Nephron progenitor cell (in vitro differentiated cells): ENCODE results near the gene ADRB1.

Experiments
- DNase-seq: peaks from one replicate; pipeline ENCODE4 v3.0.0; 2021
- H3K27ac Mint-ChIP-seq: 2 replicates; pipeline ENCODE4 v1.8.0; 2021; ENCODE audit warnings: mild to moderate bottlenecking, moderate library complexity, mixed read lengths
- H3K27me3 Mint-ChIP-seq: 2 replicates; pipeline ENCODE4 v1.8.0; 2021; ENCODE audit warnings: mild to moderate bottlenecking, low read depth, mixed read lengths; ENCODE audit not compliant: poor library complexity
- H3K36me3 Mint-ChIP-seq: 2 replicates; pipeline ENCODE4 v1.8.0; 2021; ENCODE audit warnings: low read depth, mixed read lengths
- H3K4me1 Mint-ChIP-seq: 2 replicates; pipeline ENCODE4 v1.8.0; 2021; ENCODE audit warnings: mixed read lengths
- H3K4me3 Mint-ChIP-seq: 2 replicates; pipeline ENCODE4 v1.8.0; 2021; ENCODE audit warnings: mild to moderate bottlenecking, moderate library complexity, mixed read lengths
- H3K9me3 Mint-ChIP-seq: 2 replicates; pipeline ENCODE4 v1.8.0; 2021; ENCODE audit warnings: mild to moderate bottlenecking, moderate library complexity, mixed read lengths
- TF ChIP-seq, protein P1 (sequence below): fragments of 200-600 bp; sonication (generic); IDR thresholded peaks from 2 replicates; pipeline ENCODE4 v1.5.0; 2021; ENCODE audit warnings: antibody characterized with exemption

ADRB1 gene

GRCh38 chr10:114044247-114045135 is 825 bp downstream of the ADRB1 start:
- Mint-ChIP-seq H3K36me3 (no peaks in the 10 kb centered on the region), H3K27ac (no peak overlapping the region), H3K4me1 (peaks cover 20% of the 10 kb centered on the region), H3K27me3 (peaks cover 96% of the 10 kb centered on the region), H3K4me3 (peak overlapping the region; percentile 80), H3K9me3 (peaks cover 3% of the 10 kb centered on the region)
- TF ChIP-seq, protein P1, sequence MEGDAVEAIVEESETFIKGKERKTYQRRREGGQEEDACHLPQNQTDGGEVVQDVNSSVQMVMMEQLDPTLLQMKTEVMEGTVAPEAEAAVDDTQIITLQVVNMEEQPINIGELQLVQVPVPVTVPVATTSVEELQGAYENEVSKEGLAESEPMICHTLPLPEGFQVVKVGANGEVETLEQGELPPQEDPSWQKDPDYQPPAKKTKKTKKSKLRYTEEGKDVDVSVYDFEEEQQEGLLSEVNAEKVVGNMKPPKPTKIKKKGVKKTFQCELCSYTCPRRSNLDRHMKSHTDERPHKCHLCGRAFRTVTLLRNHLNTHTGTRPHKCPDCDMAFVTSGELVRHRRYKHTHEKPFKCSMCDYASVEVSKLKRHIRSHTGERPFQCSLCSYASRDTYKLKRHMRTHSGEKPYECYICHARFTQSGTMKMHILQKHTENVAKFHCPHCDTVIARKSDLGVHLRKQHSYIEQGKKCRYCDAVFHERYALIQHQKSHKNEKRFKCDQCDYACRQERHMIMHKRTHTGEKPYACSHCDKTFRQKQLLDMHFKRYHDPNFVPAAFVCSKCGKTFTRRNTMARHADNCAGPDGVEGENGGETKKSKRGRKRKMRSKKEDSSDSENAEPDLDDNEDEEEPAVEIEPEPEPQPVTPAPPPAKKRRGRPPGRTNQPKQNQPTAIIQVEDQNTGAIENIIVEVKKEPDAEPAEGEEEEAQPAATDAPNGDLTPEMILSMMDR = no peak
- DNase-seq = peak; percentile 22

- peak; percentile 67 for DNase-seq
- Mint-ChIP-seq H3K27me3 (peaks cover 96% of the 10 kb centered on the region), H3K27ac (no peak overlapping the region)
Measured at GRCh38 chr10:114045136-114046086, 1.7 kb downstream of the ADRB1 start.

GRCh38 chr10:114046087-114046458 is 2.4 kb downstream of the ADRB1 start:
- TF ChIP-seq, protein P1 = no peak
- peaks cover 20% of the 10 kb centered on the region for H3K4me1 Mint-ChIP-seq
- no peaks in the 10 kb centered on the region for H3K36me3 Mint-ChIP-seq
- peaks cover 95% of the 10 kb centered on the region for H3K27me3 Mint-ChIP-seq
- H3K9me3 Mint-ChIP-seq = peaks cover 3% of the 10 kb centered on the region
- H3K27ac Mint-ChIP-seq = no peak overlapping the region
- no peak overlapping the region for H3K4me3 Mint-ChIP-seq
- no peak for DNase-seq

More at GRCh38 chr10:114045136-114046086, 1.7 kb downstream of the ADRB1 start:
- peaks cover 20% of the 10 kb centered on the region for H3K4me1 Mint-ChIP-seq
- TF ChIP-seq, protein P1 = no peak
- H3K36me3 Mint-ChIP-seq = no peaks in the 10 kb centered on the region
- peak overlapping the region; percentile 72 for H3K4me3 Mint-ChIP-seq
- peaks cover 3% of the 10 kb centered on the region for H3K9me3 Mint-ChIP-seq

DNA sequence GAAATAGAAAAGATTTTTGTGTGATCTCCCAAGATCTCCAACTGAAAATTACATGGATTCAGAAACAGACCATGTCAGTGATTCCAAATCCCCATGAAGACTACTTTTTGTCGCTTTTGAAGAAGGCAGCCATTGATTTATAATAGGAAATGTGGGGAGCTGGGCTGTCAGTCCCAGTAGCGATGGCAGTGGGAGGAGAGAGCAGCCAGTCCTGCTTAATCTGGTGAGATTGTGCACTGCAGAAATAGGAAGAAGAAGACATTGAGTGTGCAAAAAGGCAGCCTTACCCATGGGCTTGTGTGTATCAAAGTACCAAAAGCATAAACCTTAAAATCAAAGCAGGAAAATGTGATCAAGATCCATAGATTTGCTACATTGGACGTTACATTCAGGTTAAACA is 4.8 kb downstream of the ADRB1 start:
- TF ChIP-seq, protein P1 = no peak
- Mint-ChIP-seq H3K27ac (no peak overlapping the region), H3K4me3 (no peak overlapping the region), H3K9me3 (no peaks in the 10 kb centered on the region), H3K36me3 (no peaks in the 10 kb centered on the region), H3K27me3 (peaks cover 90% of the 10 kb centered on the region), H3K4me1 (peaks cover 13% of the 10 kb centered on the region)
- no peak for DNase-seq

DNA sequence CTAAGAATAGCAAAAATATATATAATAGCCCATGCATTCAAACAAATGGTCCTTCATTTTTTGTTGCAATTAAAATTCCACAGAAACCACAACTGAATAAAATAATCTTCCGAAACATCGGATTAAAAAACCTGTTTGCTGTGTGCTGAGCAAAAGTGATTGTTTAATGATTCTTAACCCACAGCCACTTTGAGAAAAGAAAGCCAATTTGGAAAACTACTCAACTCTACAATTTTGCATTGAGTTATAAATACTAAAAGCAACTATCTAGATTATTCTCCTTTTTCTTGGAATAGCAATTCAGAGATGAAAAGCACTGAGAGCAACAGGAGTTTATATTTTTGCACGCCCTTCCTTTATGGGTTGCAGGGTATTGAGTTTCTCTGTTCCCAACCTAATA is 8.0 kb downstream of the ADRB1 start:
- TF ChIP-seq, protein P1 = no peak
- peaks cover 70% of the 10 kb centered on the region for H3K27me3 Mint-ChIP-seq
- DNase-seq = no peak
- H3K27ac Mint-ChIP-seq = no peak overlapping the region
- H3K4me1 Mint-ChIP-seq = no peaks in the 10 kb centered on the region
- H3K4me3 Mint-ChIP-seq = no peak overlapping the region
- no peaks in the 10 kb centered on the region for H3K36me3 Mint-ChIP-seq
- no peaks in the 10 kb centered on the region for H3K9me3 Mint-ChIP-seq
